ENCODE measurements around the gene GRM2.

Gene GRM2

GRCh38 chr3:51708216-51708845 is 1.5 kb downstream of the GRM2 start:
- no peak for ATAC-seq
- no peak for DNase-seq (ENCODE audit: low spot score in 2 of 2)
- peaks cover 19% of the 10 kb centered on the region for H3K36me3 Mint-ChIP-seq
- no peak overlapping the region for H3K4me3 Mint-ChIP-seq
- H3K27ac Mint-ChIP-seq: peak overlapping the region; percentile 97
- H3K4me1 Mint-ChIP-seq: peaks cover 47% of the 10 kb centered on the region
- no peaks in the 10 kb centered on the region for H3K9me3 Mint-ChIP-seq

- Mint-ChIP-seq H3K27ac (peak overlapping the region; percentile 97), H3K36me3 (peaks cover 15% of the 10 kb centered on the region), H3K4me3 (no peak overlapping the region), H3K9me3 (no peaks in the 10 kb centered on the region), H3K4me1 (peaks cover 46% of the 10 kb centered on the region)
- no peak for ATAC-seq
- DNase-seq (ENCODE audit: low spot score in 2 of 2): no peak
These were observed 2.1 kb downstream of the GRM2 start for GRCh38 chr3:51709004-51709420.

GRCh38 chr3:51709675-51710074 is 2.8 kb downstream of the GRM2 start:
- ATAC-seq (peak; percentile 57), DNase-seq (ENCODE audit: low spot score in 2 of 2) (no peak)
- Mint-ChIP-seq H3K27ac (peak overlapping the region; percentile 97), H3K36me3 (peaks cover 15% of the 10 kb centered on the region), H3K9me3 (no peaks in the 10 kb centered on the region), H3K4me3 (peak overlapping the region; percentile 20), H3K4me1 (peaks cover 39% of the 10 kb centered on the region)

GRCh38 chr3:51710631-51711351 is 3.9 kb downstream of the GRM2 start:
- peaks cover 33% of the 10 kb centered on the region for H3K4me1 Mint-ChIP-seq
- H3K27ac Mint-ChIP-seq: peak overlapping the region; percentile 97
- DNase-seq (ENCODE audit: low spot score in 2 of 2) (no peak), ATAC-seq (peak; percentile 53)
- H3K36me3 Mint-ChIP-seq: peaks cover 15% of the 10 kb centered on the region
- H3K4me3 Mint-ChIP-seq: no peak overlapping the region
- H3K9me3 Mint-ChIP-seq: no peaks in the 10 kb centered on the region

- peaks cover 26% of the 10 kb centered on the region for H3K4me1 Mint-ChIP-seq
- DNase-seq (ENCODE audit: low spot score in 2 of 2): no peak
- peaks cover 15% of the 10 kb centered on the region for H3K36me3 Mint-ChIP-seq
- H3K27ac Mint-ChIP-seq: no peak overlapping the region
- no peak for ATAC-seq
- no peaks in the 10 kb centered on the region for H3K9me3 Mint-ChIP-seq
- H3K4me3 Mint-ChIP-seq: no peak overlapping the region
These were observed 4.6 kb downstream of the GRM2 start for GRCh38 chr3:51711352-51712037.

- Mint-ChIP-seq H3K4me1 (peaks cover 22% of the 10 kb centered on the region), H3K4me3 (no peak overlapping the region), H3K36me3 (peaks cover 15% of the 10 kb centered on the region), H3K27ac (no peak overlapping the region), H3K9me3 (no peaks in the 10 kb centered on the region)
- ATAC-seq (no peak), DNase-seq (ENCODE audit: low spot score in 2 of 2) (no peak)
These were observed 5.2 kb downstream of the GRM2 start for GRCh38 chr3:51712038-51712420.

- DNase-seq (ENCODE audit: low spot score in 2 of 2): no peak
- Mint-ChIP-seq H3K36me3 (peaks cover 15% of the 10 kb centered on the region), H3K4me1 (peaks cover 17% of the 10 kb centered on the region), H3K4me3 (no peak overlapping the region), H3K9me3 (no peaks in the 10 kb centered on the region), H3K27ac (no peak overlapping the region)
- ATAC-seq: no peak
These were observed 5.7 kb downstream of the GRM2 start for GRCh38 chr3:51712511-51712931.

GRCh38 chr3:51712963-51713362 is 6.1 kb downstream of the GRM2 start:
- DNase-seq (ENCODE audit: low spot score in 2 of 2) (no peak), ATAC-seq (no peak)
- Mint-ChIP-seq H3K27ac (no peak overlapping the region), H3K36me3 (peaks cover 15% of the 10 kb centered on the region), H3K4me1 (peaks cover 16% of the 10 kb centered on the region), H3K4me3 (no peak overlapping the region), H3K9me3 (no peaks in the 10 kb centered on the region)

GRCh38 chr3:51715231-51715976 is 8.5 kb downstream of the GRM2 start:
- H3K27ac Mint-ChIP-seq: no peak overlapping the region
- no peak for DNase-seq (ENCODE audit: low spot score in 2 of 2)
- H3K4me1 Mint-ChIP-seq: peaks cover 19% of the 10 kb centered on the region
- no peaks in the 10 kb centered on the region for H3K36me3 Mint-ChIP-seq
- H3K9me3 Mint-ChIP-seq: no peaks in the 10 kb centered on the region
- ATAC-seq: no peak
- no peak overlapping the region for H3K4me3 Mint-ChIP-seq

- Mint-ChIP-seq H3K36me3 (no peaks in the 10 kb centered on the region), H3K4me3 (no peak overlapping the region), H3K9me3 (no peaks in the 10 kb centered on the region), H3K27ac (peak overlapping the region; percentile 44), H3K4me1 (peaks cover 24% of the 10 kb centered on the region)
- ATAC-seq (no peak), DNase-seq (ENCODE audit: low spot score in 2 of 2) (no peak)
These were observed 9.1 kb downstream of the GRM2 start for GRCh38 chr3:51715977-51716294.

GRCh38 chr3:51716805-51717204 is 9.9 kb downstream of the GRM2 start:
- Mint-ChIP-seq H3K36me3 (no peaks in the 10 kb centered on the region), H3K27ac (no peak overlapping the region), H3K4me3 (no peak overlapping the region), H3K4me1 (peaks cover 31% of the 10 kb centered on the region), H3K9me3 (no peaks in the 10 kb centered on the region)
- DNase-seq (ENCODE audit: low spot score in 2 of 2): no peak
- no peak for ATAC-seq

GRCh38 chr3:51717446-51717845 is 10.6 kb downstream of the GRM2 start:
- DNase-seq (ENCODE audit: low spot score in 2 of 2) (no peak), ATAC-seq (no peak)
- peaks cover 31% of the 10 kb centered on the region for H3K4me1 Mint-ChIP-seq
- no peak overlapping the region for H3K4me3 Mint-ChIP-seq
- H3K36me3 Mint-ChIP-seq: no peaks in the 10 kb centered on the region
- H3K9me3 Mint-ChIP-seq: no peaks in the 10 kb centered on the region
- no peak overlapping the region for H3K27ac Mint-ChIP-seq

- no peak overlapping the region for H3K4me3 Mint-ChIP-seq
- H3K9me3 Mint-ChIP-seq: no peaks in the 10 kb centered on the region
- H3K27ac Mint-ChIP-seq: no peak overlapping the region
- DNase-seq (ENCODE audit: low spot score in 2 of 2) (no peak), ATAC-seq (no peak)
- no peaks in the 10 kb centered on the region for H3K36me3 Mint-ChIP-seq
- H3K4me1 Mint-ChIP-seq: peaks cover 31% of the 10 kb centered on the region
These were observed 11.1 kb downstream of the GRM2 start for GRCh38 chr3:51717947-51718346.

- ATAC-seq (peak; percentile 93), DNase-seq (ENCODE audit: low spot score in 2 of 2) (peak; percentile 65 to 87)
- Mint-ChIP-seq H3K36me3 (no peaks in the 10 kb centered on the region), H3K9me3 (no peaks in the 10 kb centered on the region), H3K4me3 (no peak overlapping the region), H3K27ac (peak overlapping the region; percentile 16), H3K4me1 (peaks cover 31% of the 10 kb centered on the region)
These were observed 11.9 kb downstream of the GRM2 start for GRCh38 chr3:51718547-51719409.

All from stimulated activated effector memory CD8-positive, alpha-beta T cell treated with anti-CD3 and anti-CD28 coated beads, Interleukin-12 subunit alpha, Interleukin-12 subunit beta, amount 100 ng/mL, for 72 hours (primary cell).